OCI-LY7 (cell line): ENCODE measurements around the gene STRADA.

ENCODE experiments used
- CTCF ChIP-seq: fragments of 200-600 bp; sonication (generic); conservative IDR thresholded peaks from 2 replicates; pipeline ENCODE4 v1.5.1; 2014; ENCODE audit warnings: mild to moderate bottlenecking, antibody characterized with exemption, low read length, moderate library complexity, mixed read lengths
- EZH2phosphoT487 ChIP-seq: fragments of 200-600 bp; sonication (generic); IDR thresholded peaks from 2 replicates; pipeline ENCODE4 v1.6.1; 2018; ENCODE audit warnings: low read depth, borderline replicate concordance, mild to moderate bottlenecking, mixed run types, antibody characterized with exemption, low read length, moderate library complexity, mixed read lengths

GRCh38 chr17:63685041-63685440, 56.6 kb downstream of the STRADA start:
- TF ChIP-seq CTCF (no peak), EZH2phosphoT487 (no peak)
